ENCODE measurements around the gene MAD2L1BP.

The MAD2L1BP gene

GRCh38 chr6:43613721-43614395, 21.8 kb upstream of the MAD2L1BP start:
- Histone ChIP-seq H3K9me3 (ENCODE audit: control insufficient read depth in 1 of 2, low read length in 2 of 2) (no peaks in the 10 kb centered on the region), H3K4me3 (ENCODE audit: low read depth in 1 of 2, low read length in 2 of 2) (no peak overlapping the region), H3K27ac (ENCODE audit: low read length) (no peak overlapping the region), H3K4me1 (ENCODE audit: control insufficient read depth in 1 of 2, insufficient read depth in 2 of 2, low read length in 2 of 2) (no peaks in the 10 kb centered on the region), H3K27me3 (ENCODE audit: low read depth, low read length) (no peaks in the 10 kb centered on the region), H3K36me3 (ENCODE audit: control insufficient read depth in 1 of 2, insufficient read depth in 2 of 2, low read length in 2 of 2) (peaks cover 22 to 33% of the 10 kb centered on the region in 2 donors)

- Histone ChIP-seq H3K27me3 (ENCODE audit: low read depth, low read length) (no peaks in the 10 kb centered on the region), H3K27ac (ENCODE audit: low read length) (no peak overlapping the region), H3K36me3 (ENCODE audit: control insufficient read depth in 1 of 2, insufficient read depth in 2 of 2, low read length in 2 of 2) (peaks cover 23 to 30% of the 10 kb centered on the region in 2 donors), H3K4me1 (ENCODE audit: control insufficient read depth in 1 of 2, insufficient read depth in 2 of 2, low read length in 2 of 2) (no peaks in the 10 kb centered on the region), H3K9me3 (ENCODE audit: control insufficient read depth in 1 of 2, low read length in 2 of 2) (no peaks in the 10 kb centered on the region), H3K4me3 (ENCODE audit: low read depth in 1 of 2, low read length in 2 of 2) (no peak overlapping the region)
These were observed 21.3 kb upstream of the MAD2L1BP start for GRCh38 chr6:43614396-43614730.

GRCh38 chr6:43616725-43617472, 18.7 kb upstream of the MAD2L1BP start:
- Histone ChIP-seq H3K36me3 (ENCODE audit: control insufficient read depth in 1 of 2, insufficient read depth in 2 of 2, low read length in 2 of 2) (peaks cover 33 to 35% of the 10 kb centered on the region in 2 donors), H3K27ac (ENCODE audit: low read length) (no peak overlapping the region), H3K4me1 (ENCODE audit: control insufficient read depth in 1 of 2, insufficient read depth in 2 of 2, low read length in 2 of 2) (no peaks in the 10 kb centered on the region), H3K9me3 (ENCODE audit: control insufficient read depth in 1 of 2, low read length in 2 of 2) (no peaks in the 10 kb centered on the region), H3K4me3 (ENCODE audit: low read depth in 1 of 2, low read length in 2 of 2) (no peak overlapping the region), H3K27me3 (ENCODE audit: low read depth, low read length) (no peaks in the 10 kb centered on the region)

GRCh38 chr6:43621078-43621835, 14.4 kb upstream of the MAD2L1BP start:
- Histone ChIP-seq H3K36me3 (ENCODE audit: control insufficient read depth in 1 of 2, insufficient read depth in 2 of 2, low read length in 2 of 2) (peaks cover 36 to 65% of the 10 kb centered on the region in 2 donors), H3K27me3 (ENCODE audit: low read depth, low read length) (no peaks in the 10 kb centered on the region), H3K27ac (ENCODE audit: low read length) (no peak overlapping the region), H3K4me1 (ENCODE audit: control insufficient read depth in 1 of 2, insufficient read depth in 2 of 2, low read length in 2 of 2) (no peaks in the 10 kb centered on the region), H3K4me3 (ENCODE audit: low read depth in 1 of 2, low read length in 2 of 2) (no peak overlapping the region), H3K9me3 (ENCODE audit: control insufficient read depth in 1 of 2, low read length in 2 of 2) (no peaks in the 10 kb centered on the region)

GRCh38 chr6:43621836-43622180, 13.8 kb upstream of the MAD2L1BP start:
- no peak overlapping the region for H3K27ac ChIP-seq (ENCODE audit: low read length)
- H3K27me3 ChIP-seq (ENCODE audit: low read depth, low read length), result no peaks in the 10 kb centered on the region
- no peak overlapping the region for H3K4me3 ChIP-seq (ENCODE audit: low read depth in 1 of 2, low read length in 2 of 2)
- H3K9me3 ChIP-seq (ENCODE audit: control insufficient read depth in 1 of 2, low read length in 2 of 2), result no peaks in the 10 kb centered on the region
- no peaks in the 10 kb centered on the region for H3K4me1 ChIP-seq (ENCODE audit: control insufficient read depth in 1 of 2, insufficient read depth in 2 of 2, low read length in 2 of 2)
- H3K36me3 ChIP-seq (ENCODE audit: control insufficient read depth in 1 of 2, insufficient read depth in 2 of 2, low read length in 2 of 2), result peaks cover 36 to 65% of the 10 kb centered on the region in 2 donors

GRCh38 chr6:43622541-43622940, 13.1 kb upstream of the MAD2L1BP start:
- Histone ChIP-seq H3K27ac (ENCODE audit: low read length) (no peak overlapping the region), H3K9me3 (ENCODE audit: control insufficient read depth in 1 of 2, low read length in 2 of 2) (no peaks in the 10 kb centered on the region), H3K4me1 (ENCODE audit: control insufficient read depth in 1 of 2, insufficient read depth in 2 of 2, low read length in 2 of 2) (peaks cover 3 to 5% of the 10 kb centered on the region in 2 donors), H3K4me3 (ENCODE audit: low read depth in 1 of 2, low read length in 2 of 2) (no peak overlapping the region), H3K36me3 (ENCODE audit: control insufficient read depth in 1 of 2, insufficient read depth in 2 of 2, low read length in 2 of 2) (peaks cover 36 to 65% of the 10 kb centered on the region in 2 donors), H3K27me3 (ENCODE audit: low read depth, low read length) (no peaks in the 10 kb centered on the region)

- H3K27me3 ChIP-seq (ENCODE audit: low read depth, low read length), result no peaks in the 10 kb centered on the region
- H3K27ac ChIP-seq (ENCODE audit: low read length), result no peak overlapping the region
- no peaks in the 10 kb centered on the region for H3K9me3 ChIP-seq (ENCODE audit: control insufficient read depth in 1 of 2, low read length in 2 of 2)
- H3K4me1 ChIP-seq (ENCODE audit: control insufficient read depth in 1 of 2, insufficient read depth in 2 of 2, low read length in 2 of 2), result peaks cover 6 to 12% of the 10 kb centered on the region in 2 donors
- H3K36me3 ChIP-seq (ENCODE audit: control insufficient read depth in 1 of 2, insufficient read depth in 2 of 2, low read length in 2 of 2), result peaks cover 36 to 65% of the 10 kb centered on the region in 2 donors
- no peak overlapping the region for H3K4me3 ChIP-seq (ENCODE audit: low read depth in 1 of 2, low read length in 2 of 2)
These were observed 11.5 kb upstream of the MAD2L1BP start for GRCh38 chr6:43623880-43624785.

- no peak overlapping the region for H3K27ac ChIP-seq (ENCODE audit: low read length)
- peaks cover 36 to 59% of the 10 kb centered on the region in 2 donors for H3K36me3 ChIP-seq (ENCODE audit: control insufficient read depth in 1 of 2, insufficient read depth in 2 of 2, low read length in 2 of 2)
- no peaks in the 10 kb centered on the region for H3K27me3 ChIP-seq (ENCODE audit: low read depth, low read length)
- no peaks in the 10 kb centered on the region for H3K9me3 ChIP-seq (ENCODE audit: control insufficient read depth in 1 of 2, low read length in 2 of 2)
- H3K4me3 ChIP-seq (ENCODE audit: low read depth in 1 of 2, low read length in 2 of 2), result no peak overlapping the region
- peaks cover 6 to 12% of the 10 kb centered on the region in 2 donors for H3K4me1 ChIP-seq (ENCODE audit: control insufficient read depth in 1 of 2, insufficient read depth in 2 of 2, low read length in 2 of 2)
These were observed 10.8 kb upstream of the MAD2L1BP start for GRCh38 chr6:43624786-43625288.

- no peak overlapping the region for H3K27ac ChIP-seq (ENCODE audit: low read length)
- H3K9me3 ChIP-seq (ENCODE audit: control insufficient read depth in 1 of 2, low read length in 2 of 2), result no peaks in the 10 kb centered on the region
- H3K27me3 ChIP-seq (ENCODE audit: low read depth, low read length), result no peaks in the 10 kb centered on the region
- H3K36me3 ChIP-seq (ENCODE audit: control insufficient read depth in 1 of 2, insufficient read depth in 2 of 2, low read length in 2 of 2), result peaks cover 36 to 55% of the 10 kb centered on the region in 2 donors
- peaks cover 6 to 12% of the 10 kb centered on the region in 2 donors for H3K4me1 ChIP-seq (ENCODE audit: control insufficient read depth in 1 of 2, insufficient read depth in 2 of 2, low read length in 2 of 2)
- no peak overlapping the region for H3K4me3 ChIP-seq (ENCODE audit: low read depth in 1 of 2, low read length in 2 of 2)
These were observed 10.1 kb upstream of the MAD2L1BP start for GRCh38 chr6:43625393-43625992.

GRCh38 chr6:43627008-43627825, 8.4 kb upstream of the MAD2L1BP start:
- peaks cover 6 to 12% of the 10 kb centered on the region in 2 donors for H3K4me1 ChIP-seq (ENCODE audit: control insufficient read depth in 1 of 2, insufficient read depth in 2 of 2, low read length in 2 of 2)
- no peaks in the 10 kb centered on the region for H3K9me3 ChIP-seq (ENCODE audit: control insufficient read depth in 1 of 2, low read length in 2 of 2)
- H3K27me3 ChIP-seq (ENCODE audit: low read depth, low read length), result no peaks in the 10 kb centered on the region
- H3K4me3 ChIP-seq (ENCODE audit: low read depth in 1 of 2, low read length in 2 of 2), result peak overlapping the region in 1 of 2 donors; percentile 19
- peak overlapping the region; percentile 87 for H3K27ac ChIP-seq (ENCODE audit: low read length)
- H3K36me3 ChIP-seq (ENCODE audit: control insufficient read depth in 1 of 2, insufficient read depth in 2 of 2, low read length in 2 of 2), result peaks cover 22 to 37% of the 10 kb centered on the region in 2 donors

Data from muscle layer of duodenum (tissue), 2 donors.